Measurements from ENCODE around the gene PPID. TPM values are rescaled to one million over a fixed set of nuclear protein-coding genes. Genes with fewer than 3 reads are reported as not detected.

PPID gene
- total and polyA plus RNA-seq, 2 of the 13 experiments (the other 11 are each of a cell fraction or from before 2014, with no cell fraction given), result 15.4 to 63.4 TPM

DNA sequence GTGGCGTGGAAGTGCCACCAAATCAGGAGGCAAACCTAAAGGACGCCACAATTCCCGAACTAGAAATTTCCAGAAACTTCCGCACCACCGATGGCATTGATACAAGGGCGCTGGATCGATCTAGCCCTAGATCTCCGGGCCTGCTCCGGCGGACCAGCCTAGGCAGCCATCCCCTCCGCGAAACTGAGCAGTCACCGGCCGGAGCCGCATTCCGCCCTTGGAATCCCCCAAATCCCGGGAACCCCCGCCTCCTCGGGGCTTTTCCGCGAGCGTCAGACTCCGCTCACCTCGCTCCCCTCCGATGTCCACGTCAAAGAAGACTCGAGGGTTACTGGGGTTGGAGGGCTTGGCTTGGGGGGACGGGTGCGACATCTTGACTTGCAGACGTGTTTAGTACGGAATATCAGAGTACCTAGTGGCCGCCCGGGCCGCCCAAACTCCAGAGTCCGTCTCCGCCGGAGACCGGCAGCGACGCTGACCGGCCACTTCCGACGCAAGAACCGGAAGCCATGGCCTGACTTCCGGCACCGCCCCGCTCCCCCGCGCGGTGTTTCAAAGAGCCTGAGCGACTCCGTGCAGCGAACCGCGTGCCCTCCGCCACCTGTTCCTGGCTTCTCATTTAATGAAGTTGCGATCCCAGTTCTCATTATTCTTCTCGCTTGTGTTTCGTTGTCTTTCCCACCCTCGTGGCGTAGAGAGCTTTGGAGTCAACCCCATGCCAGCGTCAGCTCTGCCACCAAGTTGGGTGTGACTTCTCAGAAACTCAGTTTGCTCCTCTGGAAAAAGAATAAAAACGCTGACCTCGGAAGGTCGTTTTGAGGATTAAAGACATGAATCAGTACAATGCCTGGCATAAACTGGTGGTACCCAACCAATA lies at the start of gene PPID (continued):
- 0 out of 2 replicates have a peak, but pooled peaks have one; percentile 56 for TF ChIP-seq ZNF839 (CRISPR knock-in tag; IDR thresholded peaks at IDR 0.05; ENCODE audit: borderline replicate concordance)
- 0 out of 2 replicates have a peak, but pooled peaks have one; percentile 53 for TF ChIP-seq ZNF724P (CRISPR knock-in tag; IDR thresholded peaks at IDR 0.05; ENCODE audit: borderline replicate concordance)
- TF ChIP-seq ZNF530 (CRISPR knock-in tag; IDR thresholded peaks at IDR 0.05; ENCODE audit: low read depth), result no peak
- no peak for TF ChIP-seq REXO4 (CRISPR knock-in tag; IDR thresholded peaks at IDR 0.05; ENCODE audit: borderline replicate concordance)
- TF ChIP-seq ZNF33A (CRISPR knock-in tag; IDR thresholded peaks at IDR 0.05; ENCODE audit: borderline replicate concordance), result peak; percentile 82; the same call in 1 of the 2 replicates
- TF ChIP-seq CENPT (CRISPR knock-in tag; IDR thresholded peaks at IDR 0.05; ENCODE audit: low read depth), result no peak
- peak; percentile 90 for TF ChIP-seq HOXA3 (CRISPR knock-in tag; IDR thresholded peaks at IDR 0.05)
- peak; percentile 87 for TF ChIP-seq ZNF547 (CRISPR knock-in tag; IDR thresholded peaks at IDR 0.05)
- TF ChIP-seq ASH2L (IDR thresholded peaks at IDR 0.05; ENCODE audit: insufficient read length, low read depth, low read length), result peak; percentile 97
- TF ChIP-seq SRY (CRISPR knock-in tag; IDR thresholded peaks at IDR 0.05), result no peak; the same call in 1 of the 2 replicates
- TF ChIP-seq, protein P1, sequence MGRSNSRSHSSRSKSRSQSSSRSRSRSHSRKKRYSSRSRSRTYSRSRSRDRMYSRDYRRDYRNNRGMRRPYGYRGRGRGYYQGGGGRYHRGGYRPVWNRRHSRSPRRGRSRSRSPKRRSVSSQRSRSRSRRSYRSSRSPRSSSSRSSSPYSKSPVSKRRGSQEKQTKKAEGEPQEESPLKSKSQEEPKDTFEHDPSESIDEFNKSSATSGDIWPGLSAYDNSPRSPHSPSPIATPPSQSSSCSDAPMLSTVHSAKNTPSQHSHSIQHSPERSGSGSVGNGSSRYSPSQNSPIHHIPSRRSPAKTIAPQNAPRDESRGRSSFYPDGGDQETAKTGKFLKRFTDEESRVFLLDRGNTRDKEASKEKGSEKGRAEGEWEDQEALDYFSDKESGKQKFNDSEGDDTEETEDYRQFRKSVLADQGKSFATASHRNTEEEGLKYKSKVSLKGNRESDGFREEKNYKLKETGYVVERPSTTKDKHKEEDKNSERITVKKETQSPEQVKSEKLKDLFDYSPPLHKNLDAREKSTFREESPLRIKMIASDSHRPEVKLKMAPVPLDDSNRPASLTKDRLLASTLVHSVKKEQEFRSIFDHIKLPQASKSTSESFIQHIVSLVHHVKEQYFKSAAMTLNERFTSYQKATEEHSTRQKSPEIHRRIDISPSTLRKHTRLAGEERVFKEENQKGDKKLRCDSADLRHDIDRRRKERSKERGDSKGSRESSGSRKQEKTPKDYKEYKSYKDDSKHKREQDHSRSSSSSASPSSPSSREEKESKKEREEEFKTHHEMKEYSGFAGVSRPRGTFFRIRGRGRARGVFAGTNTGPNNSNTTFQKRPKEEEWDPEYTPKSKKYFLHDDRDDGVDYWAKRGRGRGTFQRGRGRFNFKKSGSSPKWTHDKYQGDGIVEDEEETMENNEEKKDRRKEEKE (IDR thresholded peaks at IDR 0.05), result no peak
- no peak for TF ChIP-seq KDM6A (CRISPR knock-in tag; IDR thresholded peaks at IDR 0.05; ENCODE audit: low read depth)
- TF ChIP-seq RBFOX2 (IDR thresholded peaks at IDR 0.05; ENCODE audit: low read depth, low read length), result peak; percentile 93
- TF ChIP-seq, protein P2, sequence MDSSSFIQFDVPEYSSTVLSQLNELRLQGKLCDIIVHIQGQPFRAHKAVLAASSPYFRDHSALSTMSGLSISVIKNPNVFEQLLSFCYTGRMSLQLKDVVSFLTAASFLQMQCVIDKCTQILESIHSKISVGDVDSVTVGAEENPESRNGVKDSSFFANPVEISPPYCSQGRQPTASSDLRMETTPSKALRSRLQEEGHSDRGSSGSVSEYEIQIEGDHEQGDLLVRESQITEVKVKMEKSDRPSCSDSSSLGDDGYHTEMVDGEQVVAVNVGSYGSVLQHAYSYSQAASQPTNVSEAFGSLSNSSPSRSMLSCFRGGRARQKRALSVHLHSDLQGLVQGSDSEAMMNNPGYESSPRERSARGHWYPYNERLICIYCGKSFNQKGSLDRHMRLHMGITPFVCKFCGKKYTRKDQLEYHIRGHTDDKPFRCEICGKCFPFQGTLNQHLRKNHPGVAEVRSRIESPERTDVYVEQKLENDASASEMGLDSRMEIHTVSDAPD (CRISPR knock-in tag; IDR thresholded peaks at IDR 0.05), result no peak; the same call in 1 of the 2 replicates
- TF ChIP-seq MED8 (CRISPR knock-in tag; IDR thresholded peaks at IDR 0.05; ENCODE audit: insufficient replicate concordance), result no peak

Measured in HepG2 (cell line).